IMR-90 (cell line): ENCODE data around the gene ONECUT1. TPM values are rescaled to one million over a fixed set of nuclear protein-coding genes. Genes with fewer than 3 reads are reported as not detected.

ENCODE experiments used
- ATAC-seq: fragments of 200-7000 bp; cut with Tn5 transposase; 2 replicates; pipeline ENCODE4 v1.9.1; 2020; ENCODE audit warnings: low read depth, mild to moderate bottlenecking, moderate library complexity
- BruUV-seq: library from RNA; stranded (reverse); fragments of 400-500 nt; replicated peaks from 2 replicates; lab custom pipeline; 2021; lab: Mats Ljungman, UMichigan
- CTCF ChIA-PET: fragments of 300-600 bp; formaldehyde crosslinking; extraction: SDS; loops from one replicate; lab custom pipeline; 2021; ENCODE audit warnings: antibody characterized with exemption; lab: Yijun Ruan, JAX
- POLR2A ChIA-PET: fragments of 300-600 bp; sonication (Branson Sonifier 250); formaldehyde crosslinking; loops from one replicate; lab custom pipeline; 2022; ENCODE audit warnings: antibody characterized with exemption; ENCODE audit not compliant: unreplicated experiment; lab: Charles Lee
- DNase-seq: peaks from one replicate; pipeline ENCODE4 v3.0.0; 2013
- H2AFZ ChIP-seq: replicated peaks from 2 replicates; pipeline ENCODE3; 2013; ENCODE audit warnings: low read length, mild to moderate bottlenecking; ENCODE audit not compliant: poor library complexity
- H2AK5ac ChIP-seq: 2 replicates; pipeline ENCODE4 v1.6.1; 2013; ENCODE audit warnings: low read depth, low read length, inconsistent platforms
- H2AK9ac ChIP-seq: replicated peaks from 2 replicates; pipeline ENCODE3; 2013; ENCODE audit warnings: mild to moderate bottlenecking, low read depth, low read length, moderate library complexity; ENCODE audit not compliant: poor library complexity
- H2BK120ac ChIP-seq: 2 replicates; pipeline ENCODE4 v1.6.1; 2013; ENCODE audit warnings: low read depth, low read length, inconsistent platforms
- H2BK15ac ChIP-seq: 3 replicates; pipeline ENCODE4 v1.6.1; 2013; ENCODE audit warnings: low read depth, low read length, inconsistent platforms
- H2BK20ac ChIP-seq: 2 replicates; pipeline ENCODE4 v1.6.1; 2013; ENCODE audit warnings: low read depth, mild to moderate bottlenecking, inconsistent platforms, low read length, moderate library complexity
- H2BK5ac ChIP-seq: 2 replicates; pipeline ENCODE4 v1.6.1; 2013; ENCODE audit warnings: mild to moderate bottlenecking, low read depth, low read length, inconsistent platforms; ENCODE audit not compliant: poor library complexity, severe bottlenecking
- H3K14ac ChIP-seq: replicated peaks from 2 replicates; pipeline ENCODE4 v1.6.1; 2013; ENCODE audit warnings: low read depth, low read length, inconsistent platforms
- H3K18ac ChIP-seq: 2 replicates; pipeline ENCODE4 v1.6.1; 2013; ENCODE audit warnings: low read depth, low read length, control low read depth
- H3K23ac ChIP-seq: 2 replicates; pipeline ENCODE4 v1.6.1; 2013; ENCODE audit warnings: low read depth, low read length, inconsistent platforms
- H3K27ac ChIP-seq: 2 replicates; pipeline ENCODE4 v1.5.1; 2013; ENCODE audit warnings: mild to moderate bottlenecking, control low read depth, low read length; ENCODE audit not compliant: insufficient read depth
- H3K27me3 ChIP-seq: 2 replicates; pipeline ENCODE4 v1.6.1; 2013; ENCODE audit warnings: low read length; ENCODE audit not compliant: control insufficient read depth, insufficient read depth
- H3K36me3 ChIP-seq: 2 replicates; pipeline ENCODE4 v1.6.1; 2013; ENCODE audit warnings: low read length, mixed read lengths; ENCODE audit not compliant: control insufficient read depth, insufficient read depth
- H3K4ac ChIP-seq: 2 replicates; pipeline ENCODE4 v1.6.1; 2013; ENCODE audit warnings: low read depth, low read length, inconsistent platforms
- H3K4me1 ChIP-seq: 2 replicates; pipeline ENCODE4 v1.6.1; 2013; ENCODE audit warnings: low read length, mixed read lengths; ENCODE audit not compliant: control insufficient read depth, insufficient read depth
- H3K4me2 ChIP-seq: 2 replicates; pipeline ENCODE4 v1.6.1; 2013; ENCODE audit warnings: low read depth, mild to moderate bottlenecking, control low read depth, low read length, moderate library complexity
- H3K4me3 ChIP-seq: 2 replicates; pipeline ENCODE4 v1.5.1; 2013; ENCODE audit warnings: low read depth, mild to moderate bottlenecking, control low read depth, low read length, moderate library complexity; ENCODE audit not compliant: insufficient read depth
- H3K56ac ChIP-seq: 2 replicates; pipeline ENCODE4 v1.6.1; 2013; ENCODE audit warnings: low read length, inconsistent platforms; ENCODE audit not compliant: insufficient read depth; ENCODE audit errors: extremely low read depth
- H3K79me1 ChIP-seq, 2 experiments: 2 replicates each; pipeline ENCODE4 v1.6.1; 2013; ENCODE audit warnings: low read length in 2 of 2, inconsistent platforms in 1 of 2, low read depth in 1 of 2
- H3K9ac ChIP-seq: 2 replicates; pipeline ENCODE4 v1.6.1; 2013; ENCODE audit warnings: low read depth, low read length, control low read depth
- H3K9me1 ChIP-seq: 2 replicates; pipeline ENCODE4 v1.6.1; 2013; ENCODE audit warnings: low read length, inconsistent platforms; ENCODE audit not compliant: insufficient read depth
- H3K9me3 ChIP-seq: 2 replicates; pipeline ENCODE4 v1.6.1; 2013; ENCODE audit warnings: low read length; ENCODE audit not compliant: control insufficient read depth, insufficient read depth
- H4K20me1 ChIP-seq: 2 replicates; pipeline ENCODE4 v1.6.1; 2013; ENCODE audit warnings: low read length, inconsistent platforms; ENCODE audit not compliant: insufficient read depth
- H4K5ac ChIP-seq: 2 replicates; pipeline ENCODE4 v1.6.1; 2013; ENCODE audit warnings: mild to moderate bottlenecking, low read depth, low read length, control low read depth
- H4K8ac ChIP-seq, 2 experiments: 2 replicates each; pipeline ENCODE4 v1.6.1; 2013; ENCODE audit warnings: low read depth in 2 of 2, low read length in 2 of 2, control low read depth in 1 of 2, inconsistent platforms in 1 of 2
- H4K91ac ChIP-seq: 2 replicates; pipeline ENCODE4 v1.6.1; 2013; ENCODE audit warnings: low read depth, low read length, inconsistent platforms; ENCODE audit not compliant: insufficient read depth
- CTCF ChIP-seq: conservative IDR thresholded peaks from 2 replicates; pipeline ENCODE4 v1.5.1; 2012; ENCODE audit warnings: mild to moderate bottlenecking, low read depth, low read length, improper control_type of control experiment
- MAFK ChIP-seq: IDR thresholded peaks from 2 replicates; pipeline ENCODE4 v1.6.1; 2012; ENCODE audit warnings: low read depth, low read length, improper control_type of control experiment
- NFE2L2 ChIP-seq: fragments of 150-350 bp; IDR thresholded peaks from 2 replicates; pipeline ENCODE4 v1.6.1; 2016; ENCODE audit warnings: low read depth, mild to moderate bottlenecking, low read length
- RAD21 ChIP-seq: IDR thresholded peaks from 2 replicates; pipeline ENCODE4 v1.6.1; 2012; ENCODE audit warnings: low read length, improper control_type of control experiment
- RCOR1 ChIP-seq: IDR thresholded peaks from 2 replicates; pipeline ENCODE4 v1.6.1; 2012; ENCODE audit warnings: mild to moderate bottlenecking, low read length, improper control_type of control experiment; ENCODE audit not compliant: insufficient replicate concordance
- SMC3 ChIP-seq: fragments of 150-350 bp; IDR thresholded peaks from 2 replicates; pipeline ENCODE4 v1.6.1; 2016; ENCODE audit warnings: low read depth, mild to moderate bottlenecking, antibody characterized with exemption, low read length, moderate library complexity
- USF2 ChIP-seq: fragments of 150-350 bp; IDR thresholded peaks from 2 replicates; pipeline ENCODE4 v1.6.1; 2017; ENCODE audit warnings: mild to moderate bottlenecking, antibody characterized with exemption, low read length, low read depth
- WGBS, 2 experiments: methylation state at CpG; one replicate each; pipeline versions ENCODE4 v1.1.5 to v1.1.7; 2013; ENCODE audit warnings: missing lambda C conversion rate in 2 of 2; ENCODE audit not compliant: insufficient read length in 1 of 2; ENCODE audit errors: extremely low coverage in 2 of 2; 5-methylcytosine and 5-hydroxymethylcytosine counted together
- dilution Hi-C: fragments of 300-500 bp; cut with HindIII; formaldehyde crosslinking; loops from one replicate; pipeline ENCODE4 v1.14.3; 2018; ENCODE audit warnings: low sequenced_read_pairs; ENCODE audit not compliant: unreplicated experiment
- in situ Hi-C: fragments of 300-500 bp; cut with MboI; formaldehyde crosslinking; loops from 3 replicates; pipeline ENCODE4 v1.14.3; 2019; ENCODE audit warnings: low sequenced_read_pairs, inconsistent platforms, mixed read lengths
- intact Hi-C: fragments of 100-400 bp; cut with micrococcal nuclease; formaldehyde crosslinking; loops from 2 replicates; pipeline ENCODE4 v1.10.0; 2022
- polyA plus RNA-seq, 3 experiments: library from polyadenylated mRNA; depleted of rRNA; stranded (reverse); fragments of >200 nt; gene quantifications; 2 replicates each; pipeline ENCODE4 v1.2.3, GENCODE V29; 2012; ENCODE audit warnings: low replicate concordance in 1 of 3
- total RNA-seq: library from RNA; depleted of rRNA; stranded (reverse); fragments of >200 nt; gene quantifications from 2 replicates; pipeline ENCODE4 v1.2.3, GENCODE V29; 2012

The ONECUT1 gene
- total and polyA plus RNA-seq, 2 of the 4 experiments (the other 2 are of a cell fraction): not detected

- Histone ChIP-seq H3K4ac (no peak overlapping the region), H2BK20ac (no peak overlapping the region), H3K4me1 (no peaks in the 10 kb centered on the region; the same call in 1 of the 2 replicates), H3K36me3 (no peaks in the 10 kb centered on the region), H2BK120ac (no peak overlapping the region), H2AK9ac (no peak overlapping the region), H3K4me3 (no peak overlapping the region), H3K14ac (no peak overlapping the region), H3K23ac (no peak overlapping the region), H4K8ac (no peak overlapping the region), H2BK5ac (no peak overlapping the region), H3K9me1 (no peaks in the 10 kb centered on the region), H3K9ac (no peak overlapping the region), H4K5ac (no peak overlapping the region), H2BK15ac (no peak overlapping the region), H2AK5ac (no peak overlapping the region), H3K9me3 (peaks cover 1% of the 10 kb centered on the region; the same call in 1 of the 2 replicates), H4K91ac (no peak overlapping the region), H2AFZ (no peak overlapping the region), H3K79me1 (no peaks in the 10 kb centered on the region), H3K56ac (no peak overlapping the region), H3K18ac (no peak overlapping the region), H4K20me1 (no peaks in the 10 kb centered on the region), H3K27me3 (peaks cover 58% of the 10 kb centered on the region), H3K4me2 (no peak overlapping the region), H3K27ac (no peak overlapping the region)
- CTCF ChIA-PET: no interaction called here
- POLR2A ChIA-PET: no interaction called here
- BruUV-seq: no TSS peak
- in situ Hi-C loops (no loop called here), intact Hi-C loops (no loop called here), dilution Hi-C loops (no loop called here)
- ATAC-seq (no peak), DNase-seq (no peak)
- TF ChIP-seq MAFK: no peak
- no peak for TF ChIP-seq USF2
- no peak for TF ChIP-seq RCOR1
- no peak for TF ChIP-seq NFE2L2
- no peak for TF ChIP-seq CTCF
- TF ChIP-seq RAD21: no peak
- no peak for TF ChIP-seq SMC3
- WGBS, 2 experiments: no CpG with 5 or more reads among the region's 9 CpGs
These were observed 16.1 kb upstream of the ONECUT1 start for GRCh38 chr15:52806284-52806655.
